Natural killer cell (primary cell): ENCODE data around the gene CHMP4A. TPM values are rescaled to one million over a fixed set of nuclear protein-coding genes. Genes with fewer than 3 reads are reported as not detected.

Experiments
- ATAC-seq, 3 donors: fragments of 150-1000 bp in 2 of 3; fragments of 200-7000 bp in 1 of 3; cut with Tn5 transposase; 1 replicate in 1 of 3; 2 replicates in 2 of 3; pipeline ENCODE4 v1.10.0; 2021; ENCODE audit warnings: mild to moderate bottlenecking in 2 of 3, moderate library complexity in 2 of 3
- DNase-seq, 2 donors: peaks; one replicate each; pipeline versions ENCODE4 v3.0.0 to v3.0.0-alpha.2; 2013 to 2021; ENCODE audit warnings: mixed read lengths in 1 of 2
- H3K27ac ChIP-seq: one replicate; pipeline ENCODE4 v1.5.1; 2013; ENCODE audit warnings: mild to moderate bottlenecking, low read length
- H3K27me3 ChIP-seq: one replicate; pipeline ENCODE4 v1.6.1; 2013; ENCODE audit warnings: low read length; ENCODE audit not compliant: control insufficient read depth, insufficient read depth
- H3K36me3 ChIP-seq: one replicate; pipeline ENCODE4 v1.6.1; 2013; ENCODE audit warnings: low read length; ENCODE audit not compliant: control insufficient read depth, insufficient read depth
- H3K4me1 ChIP-seq: one replicate; pipeline ENCODE4 v1.6.1; 2013; ENCODE audit warnings: low read length; ENCODE audit not compliant: control insufficient read depth, insufficient read depth
- H3K4me3 ChIP-seq: one replicate; pipeline ENCODE4 v1.5.1; 2013; ENCODE audit warnings: low read length
- H3K9me3 ChIP-seq: one replicate; pipeline ENCODE4 v1.6.1; 2013; ENCODE audit warnings: low read length; ENCODE audit not compliant: control insufficient read depth, insufficient read depth
- H3K27ac Mint-ChIP-seq, 2 donors: one replicate each; pipeline ENCODE4 v1.8.0; 2022; ENCODE audit warnings: mild to moderate bottlenecking in 2 of 2, mixed read lengths in 2 of 2, moderate library complexity in 1 of 2
- H3K27me3 Mint-ChIP-seq, 2 donors: one replicate each; pipeline ENCODE4 v1.8.0; 2022; ENCODE audit warnings: low read depth in 2 of 2, mixed read lengths in 2 of 2
- H3K36me3 Mint-ChIP-seq: one replicate; pipeline ENCODE4 v1.8.0; 2022; ENCODE audit warnings: mixed read lengths
- H3K4me1 Mint-ChIP-seq, 2 donors: one replicate each; pipeline ENCODE4 v1.8.0; 2022; ENCODE audit warnings: mixed read lengths in 2 of 2
- H3K4me3 Mint-ChIP-seq: one replicate; pipeline ENCODE4 v1.8.0; 2022; ENCODE audit warnings: mild to moderate bottlenecking, moderate library complexity, mixed read lengths
- H3K9me3 Mint-ChIP-seq, 2 donors: one replicate each; pipeline ENCODE4 v1.8.0; 2022; ENCODE audit warnings: mixed read lengths in 2 of 2
- CTCF ChIP-seq: fragments of 200-600 bp; IDR thresholded peaks from one replicate; pipeline ENCODE4 v1.8.0; 2022; ENCODE audit warnings: antibody characterized with exemption
- WGBS: methylation state at CpG from one replicate; pipeline ENCODE4 v1.1.7; 2013; ENCODE audit warnings: missing lambda C conversion rate; ENCODE audit not compliant: insufficient coverage; 5-methylcytosine and 5-hydroxymethylcytosine counted together
- intact Hi-C: fragments of 100-400 bp; cut with micrococcal nuclease; formaldehyde crosslinking; loops from one replicate; pipeline ENCODE4 v1.14.2; 2022
- total RNA-seq, 4 donors: library from RNA; stranded (reverse); fragments of 120-200 nt in 1 of 4; gene quantifications; one replicate each; pipeline versions ENCODE4 v1.2.3 to v1.2.4, GENCODE V29; 2013 to 2022

Gene CHMP4A
- total RNA-seq, 3 donors from 2014 or later (not counting 1 experiment from before 2014, with no cell fraction given), result 105 to 118 (median 115) TPM

GRCh38 chr14:24255931-24256711 is 42.8 kb upstream of the CHMP4A start:
- WGBS, result 94% methylated on average over 12 of the region's 12 CpGs
- no peak for DNase-seq
- intact Hi-C loops, result no loop called here
- H3K9me3 Mint-ChIP-seq, result no peaks in the 10 kb centered on the region
- no peak overlapping the region for H3K27ac ChIP-seq
- no peak overlapping the region for H3K27ac Mint-ChIP-seq
- ATAC-seq, result no peak
- H3K4me1 ChIP-seq, result no peaks in the 10 kb centered on the region
- no peaks in the 10 kb centered on the region for H3K27me3 ChIP-seq
- no peaks in the 10 kb centered on the region for H3K4me1 Mint-ChIP-seq
- H3K27me3 Mint-ChIP-seq, result no peaks in the 10 kb centered on the region
- H3K4me3 ChIP-seq, result no peak overlapping the region
- no peaks in the 10 kb centered on the region for H3K9me3 ChIP-seq
- H3K36me3 Mint-ChIP-seq, result no peaks in the 10 kb centered on the region
- no peak for TF ChIP-seq CTCF
- H3K4me3 Mint-ChIP-seq, result no peak overlapping the region
- H3K36me3 ChIP-seq, result peaks cover 8% of the 10 kb centered on the region

DNA sequence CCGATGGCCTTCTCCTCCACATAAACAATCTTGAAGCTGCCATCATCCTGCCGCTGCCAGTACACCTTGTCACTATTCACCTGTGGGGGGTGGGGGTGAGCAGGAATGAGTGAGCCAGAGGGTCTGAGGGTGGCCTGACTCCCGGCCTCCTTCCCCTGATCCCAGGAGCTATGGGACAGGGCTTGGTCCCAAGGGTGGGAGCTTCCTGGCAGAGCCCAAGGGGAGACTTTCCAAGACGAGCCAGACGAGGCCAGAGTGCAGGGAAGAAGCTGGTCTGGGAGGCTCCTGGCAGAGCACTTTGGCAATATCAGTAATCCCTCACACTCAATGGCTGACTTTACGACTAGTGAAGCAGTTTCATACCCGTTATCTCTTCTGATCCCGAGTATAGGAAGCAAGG is 42.1 kb upstream of the CHMP4A start:
- Mint-ChIP-seq H3K9me3 (no peaks in the 10 kb centered on the region), H3K27ac (no peak overlapping the region), H3K27me3 (no peaks in the 10 kb centered on the region), H3K36me3 (no peaks in the 10 kb centered on the region), H3K4me1 (no peaks in the 10 kb centered on the region), H3K4me3 (no peak overlapping the region)
- ATAC-seq (no peak), DNase-seq (no peak)
- no peaks in the 10 kb centered on the region for H3K27me3 ChIP-seq
- no peak overlapping the region for H3K4me3 ChIP-seq
- no peaks in the 10 kb centered on the region for H3K4me1 ChIP-seq
- no peak overlapping the region for H3K27ac ChIP-seq
- WGBS, result 96% methylated on average over 7 of the region's 8 CpGs
- TF ChIP-seq CTCF, result no peak
- peaks cover 8% of the 10 kb centered on the region for H3K36me3 ChIP-seq
- no peaks in the 10 kb centered on the region for H3K9me3 ChIP-seq
- intact Hi-C loops, result no loop called here

- Mint-ChIP-seq H3K36me3 (no peaks in the 10 kb centered on the region), H3K27me3 (no peaks in the 10 kb centered on the region), H3K9me3 (no peaks in the 10 kb centered on the region), H3K4me1 (no peaks in the 10 kb centered on the region), H3K27ac (no peak overlapping the region), H3K4me3 (no peak overlapping the region)
- Histone ChIP-seq H3K36me3 (peaks cover 6% of the 10 kb centered on the region), H3K27me3 (no peaks in the 10 kb centered on the region), H3K27ac (no peak overlapping the region), H3K4me1 (no peaks in the 10 kb centered on the region), H3K9me3 (no peaks in the 10 kb centered on the region), H3K4me3 (no peak overlapping the region)
- no peak for DNase-seq
- TF ChIP-seq CTCF, result no peak
- intact Hi-C loops, result no loop called here
- WGBS, result 97% methylated on average over 19 of the region's 19 CpGs
- no peak for ATAC-seq
Measured at GRCh38 chr14:24254630-24255392, 41.5 kb upstream of the CHMP4A start.
